Thyroid gland (tissue), 4 donors: ENCODE results near the gene DGKQ.
"Not testable (repeated sequence)": the region's sequence is repeated elsewhere in the genome, so short reads cannot be mapped to it uniquely, and the experiment has no call there.

Experiments used
- POLR2A ChIP-seq, 2 donors: fragments of 450-650 bp; IDR thresholded peaks; one replicate each; pipeline ENCODE4 v1.6.1; 2017; ENCODE audit warnings: antibody characterized with exemption in 2 of 2, mild to moderate bottlenecking in 2 of 2, moderate library complexity in 1 of 2
- TF ChIP-seq, protein P1 (sequence below), 6 experiments: fragments of 200-600 bp in 3 of 6; fragments of 450-650 bp in 3 of 6; sonication (generic) in 3 of 6; IDR thresholded peaks; one replicate each; pipeline ENCODE4 v1.5.1; 2016 to 2019; ENCODE audit warnings: antibody characterized with exemption in 6 of 6, mild to moderate bottlenecking in 2 of 6, inconsistent platforms in 1 of 6, moderate library complexity in 1 of 6

DNA sequence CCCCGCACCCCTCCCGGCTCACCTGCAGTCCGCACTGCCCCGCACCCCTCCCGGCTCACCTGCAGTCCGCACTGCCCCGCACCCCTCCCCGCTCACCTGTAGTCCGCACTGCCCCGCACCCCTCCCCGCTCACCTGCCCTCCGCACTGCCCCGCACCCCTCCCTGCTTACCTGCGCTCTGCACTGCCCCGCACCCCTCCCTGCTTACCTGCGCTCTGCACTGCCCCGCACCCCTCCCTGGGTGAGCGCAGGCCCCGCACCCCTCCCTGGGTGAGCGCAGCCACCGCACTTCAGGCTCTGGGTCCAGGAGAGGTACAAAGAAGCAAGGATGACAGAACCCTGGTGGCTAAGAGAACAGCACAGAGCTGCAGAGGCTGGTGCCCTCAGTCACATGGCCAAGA is 45.8 kb downstream of the DGKQ start:
- TF ChIP-seq, protein P1, sequence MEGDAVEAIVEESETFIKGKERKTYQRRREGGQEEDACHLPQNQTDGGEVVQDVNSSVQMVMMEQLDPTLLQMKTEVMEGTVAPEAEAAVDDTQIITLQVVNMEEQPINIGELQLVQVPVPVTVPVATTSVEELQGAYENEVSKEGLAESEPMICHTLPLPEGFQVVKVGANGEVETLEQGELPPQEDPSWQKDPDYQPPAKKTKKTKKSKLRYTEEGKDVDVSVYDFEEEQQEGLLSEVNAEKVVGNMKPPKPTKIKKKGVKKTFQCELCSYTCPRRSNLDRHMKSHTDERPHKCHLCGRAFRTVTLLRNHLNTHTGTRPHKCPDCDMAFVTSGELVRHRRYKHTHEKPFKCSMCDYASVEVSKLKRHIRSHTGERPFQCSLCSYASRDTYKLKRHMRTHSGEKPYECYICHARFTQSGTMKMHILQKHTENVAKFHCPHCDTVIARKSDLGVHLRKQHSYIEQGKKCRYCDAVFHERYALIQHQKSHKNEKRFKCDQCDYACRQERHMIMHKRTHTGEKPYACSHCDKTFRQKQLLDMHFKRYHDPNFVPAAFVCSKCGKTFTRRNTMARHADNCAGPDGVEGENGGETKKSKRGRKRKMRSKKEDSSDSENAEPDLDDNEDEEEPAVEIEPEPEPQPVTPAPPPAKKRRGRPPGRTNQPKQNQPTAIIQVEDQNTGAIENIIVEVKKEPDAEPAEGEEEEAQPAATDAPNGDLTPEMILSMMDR (IDR thresholded peaks at IDR 0.05), result not testable (repeated sequence)
- not testable (repeated sequence) for TF ChIP-seq POLR2A (IDR thresholded peaks at IDR 0.05)
